SJCRH30 (cell line): Measurements from ENCODE around the gene TRIM68. TPM values are rescaled to one million over a fixed set of nuclear protein-coding genes. Genes with fewer than 3 reads are reported as not detected.

Experiments
- DNase-seq, 2 experiments: peaks; one replicate each; pipeline ENCODE4 v3.0.0-alpha.2; 2015 to 2020
- H3K27ac ChIP-seq: fragments of 250-450 bp; sonication (Bioruptor Pico); 2 replicates; pipeline ENCODE4 v1.5.1; 2020; ENCODE audit warnings: mild to moderate bottlenecking, moderate library complexity
- H3K27me3 ChIP-seq: fragments of 250-450 bp; sonication (Bioruptor Pico); 2 replicates; pipeline ENCODE4 v1.5.1; 2020; ENCODE audit warnings: mild to moderate bottlenecking, moderate library complexity
- H3K36me3 ChIP-seq: fragments of 250-450 bp; sonication (Bioruptor Pico); 2 replicates; pipeline ENCODE4 v1.5.1; 2020; ENCODE audit warnings: mild to moderate bottlenecking, moderate library complexity
- H3K4me1 ChIP-seq: fragments of 250-450 bp; sonication (Bioruptor Pico); 2 replicates; pipeline ENCODE4 v1.5.1; 2020; ENCODE audit warnings: mild to moderate bottlenecking, moderate library complexity
- H3K4me3 ChIP-seq: fragments of 250-450 bp; sonication (Bioruptor Pico); 2 replicates; pipeline ENCODE4 v1.5.1; 2020; ENCODE audit warnings: mild to moderate bottlenecking, moderate library complexity
- H3K9me3 ChIP-seq: fragments of 250-450 bp; sonication (Bioruptor Pico); replicated peaks from 2 replicates; pipeline ENCODE4 v1.5.1; 2020; ENCODE audit warnings: mild to moderate bottlenecking, moderate library complexity
- total RNA-seq: library from RNA; depleted of rRNA; stranded (reverse); fragments of >200 nt; shearing (Covaris generic); gene quantifications from 2 replicates; pipeline ENCODE4 v1.2.3, GENCODE V29; 2014

TRIM68 gene
- total RNA-seq, 1 experiment from 2014 or later: 9.3 TPM

GRCh38 chr11:4626207-4627099, 18.4 kb upstream of the TRIM68 start:
- Histone ChIP-seq H3K9me3 (no peaks in the 10 kb centered on the region), H3K27me3 (no peaks in the 10 kb centered on the region), H3K4me3 (no peak overlapping the region), H3K36me3 (no peaks in the 10 kb centered on the region), H3K4me1 (no peaks in the 10 kb centered on the region), H3K27ac (no peak overlapping the region)
- peak; percentile 70 to 88 for DNase-seq

- no peak overlapping the region for H3K27ac ChIP-seq
- H3K36me3 ChIP-seq: no peaks in the 10 kb centered on the region
- H3K4me1 ChIP-seq: no peaks in the 10 kb centered on the region
- H3K27me3 ChIP-seq: no peaks in the 10 kb centered on the region
- H3K9me3 ChIP-seq: no peaks in the 10 kb centered on the region
- no peak for DNase-seq
- no peak overlapping the region for H3K4me3 ChIP-seq
Measured at GRCh38 chr11:4619514-4619913, 11.5 kb upstream of the TRIM68 start.

- H3K9me3 ChIP-seq: no peaks in the 10 kb centered on the region
Measured at GRCh38 chr11:4615856-4616444, 7.9 kb upstream of the TRIM68 start.

GRCh38 chr11:4611986-4612385, 4.0 kb upstream of the TRIM68 start:
- no peak for DNase-seq
- H3K27me3 ChIP-seq: no peaks in the 10 kb centered on the region; the same call in 1 of the 2 replicates
- no peaks in the 10 kb centered on the region for H3K9me3 ChIP-seq
- no peaks in the 10 kb centered on the region for H3K4me1 ChIP-seq
- no peak overlapping the region for H3K27ac ChIP-seq
- H3K4me3 ChIP-seq: no peak overlapping the region
- no peaks in the 10 kb centered on the region for H3K36me3 ChIP-seq

More at GRCh38 chr11:4615856-4616444, 7.9 kb upstream of the TRIM68 start:
- H3K27ac ChIP-seq: no peak overlapping the region
- DNase-seq: no peak
- H3K36me3 ChIP-seq: no peaks in the 10 kb centered on the region
- no peak overlapping the region for H3K4me3 ChIP-seq
- no peaks in the 10 kb centered on the region for H3K4me1 ChIP-seq
- H3K27me3 ChIP-seq: no peaks in the 10 kb centered on the region; the same call in 1 of the 2 replicates

DNA sequence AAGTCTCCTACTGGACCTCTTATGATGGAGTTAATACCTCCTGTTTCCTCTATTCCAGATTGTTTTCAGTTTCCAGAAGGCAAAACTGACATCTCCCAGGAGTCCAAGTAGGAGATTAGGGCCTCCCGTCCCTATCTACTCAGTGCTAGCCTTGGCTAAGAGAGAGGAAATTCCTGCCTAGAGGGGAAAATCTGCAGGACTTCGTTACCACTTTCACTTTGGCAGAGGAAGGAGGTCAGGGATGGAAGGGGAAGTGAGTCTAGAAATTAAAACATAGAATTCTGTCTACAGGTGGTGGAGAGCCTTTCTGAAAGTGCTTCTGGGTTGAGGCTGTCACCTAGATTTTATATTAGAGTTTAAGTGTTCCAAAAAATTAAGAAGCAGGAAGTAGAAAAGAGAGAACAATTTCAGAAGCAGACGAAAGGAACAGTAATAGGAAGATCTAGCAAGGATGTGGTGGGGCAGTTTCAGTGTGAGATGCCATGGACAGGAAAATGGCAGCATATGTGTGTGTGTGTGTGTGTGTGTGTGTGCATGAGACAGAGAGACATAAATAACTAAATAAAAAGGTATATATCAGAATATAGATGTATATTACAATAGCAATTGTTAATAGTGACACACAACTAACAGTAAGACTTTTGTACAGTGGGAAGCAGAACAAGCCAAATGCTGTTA, 2.4 kb upstream of the TRIM68 start:
- Histone ChIP-seq H3K27ac (no peak overlapping the region), H3K4me1 (no peaks in the 10 kb centered on the region), H3K4me3 (no peak overlapping the region), H3K27me3 (no peaks in the 10 kb centered on the region; the same call in 1 of the 2 replicates), H3K36me3 (no peaks in the 10 kb centered on the region), H3K9me3 (no peaks in the 10 kb centered on the region)
- DNase-seq: peak in 1 of 2 experiments; percentile 7

DNA sequence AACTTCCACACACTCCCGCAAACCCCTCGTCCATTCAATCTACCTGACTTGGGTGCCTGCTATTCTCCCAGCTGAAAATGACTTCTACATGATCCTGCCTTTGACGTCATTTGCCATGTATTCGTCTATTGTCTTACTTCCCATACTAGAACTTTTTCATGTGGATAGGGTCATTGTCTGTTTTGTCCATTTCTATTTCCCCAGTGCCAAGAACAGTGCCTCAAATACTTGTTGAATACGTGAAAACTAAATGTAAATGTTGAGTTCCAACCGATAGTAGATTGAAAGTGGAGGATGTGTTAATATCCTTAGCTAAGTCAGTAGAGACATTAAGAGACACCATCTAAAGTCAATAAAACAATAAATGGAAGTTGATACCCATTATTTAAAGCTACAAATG, 935 bp downstream of the TRIM68 start:
- Histone ChIP-seq H3K4me1 (no peaks in the 10 kb centered on the region), H3K27ac (no peak overlapping the region), H3K4me3 (peak overlapping the region; percentile 62), H3K36me3 (no peaks in the 10 kb centered on the region), H3K27me3 (no peaks in the 10 kb centered on the region), H3K9me3 (no peaks in the 10 kb centered on the region)
- peak in 1 of 2 experiments; percentile 25 for DNase-seq

DNA sequence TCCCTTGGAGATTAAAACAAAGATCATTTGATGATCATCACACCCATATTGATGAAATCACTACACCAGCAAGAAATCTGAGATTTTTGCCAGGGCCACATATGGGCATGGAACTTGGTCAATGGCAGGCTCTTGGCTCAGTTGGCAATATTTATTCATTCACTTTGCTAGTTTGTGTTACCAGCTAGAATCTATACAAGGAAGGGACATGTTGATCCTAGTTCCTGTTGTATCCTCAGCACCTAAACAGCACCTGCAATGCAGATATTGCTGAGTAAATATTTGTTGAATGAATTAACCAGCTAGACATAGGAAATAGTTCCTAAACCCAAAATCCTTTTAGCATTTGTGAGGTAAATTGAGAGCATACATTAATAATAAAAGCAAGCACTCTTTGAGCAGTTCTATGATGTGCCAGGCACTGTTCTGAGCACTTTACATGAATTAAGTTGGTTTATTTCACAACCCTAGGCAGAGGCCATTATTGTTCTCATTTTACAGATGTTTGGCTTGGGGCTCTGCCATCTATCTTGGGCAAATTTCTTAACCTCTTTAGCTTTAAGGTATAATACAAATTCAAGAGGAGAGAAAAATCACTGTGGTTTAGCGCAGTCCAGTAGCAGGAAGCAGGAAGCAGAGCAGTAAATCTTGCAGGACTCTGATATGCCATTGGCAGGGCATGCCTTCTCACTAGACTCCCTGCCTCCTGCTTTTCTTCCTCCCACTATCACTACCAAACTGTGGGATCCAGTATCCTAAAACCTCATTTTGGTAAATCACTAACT, 1.6 kb downstream of the TRIM68 start:
- DNase-seq: no peak
- Histone ChIP-seq H3K27ac (no peak overlapping the region), H3K27me3 (no peaks in the 10 kb centered on the region), H3K4me1 (no peaks in the 10 kb centered on the region), H3K4me3 (peak overlapping the region; percentile 62), H3K36me3 (no peaks in the 10 kb centered on the region), H3K9me3 (no peaks in the 10 kb centered on the region)

DNA sequence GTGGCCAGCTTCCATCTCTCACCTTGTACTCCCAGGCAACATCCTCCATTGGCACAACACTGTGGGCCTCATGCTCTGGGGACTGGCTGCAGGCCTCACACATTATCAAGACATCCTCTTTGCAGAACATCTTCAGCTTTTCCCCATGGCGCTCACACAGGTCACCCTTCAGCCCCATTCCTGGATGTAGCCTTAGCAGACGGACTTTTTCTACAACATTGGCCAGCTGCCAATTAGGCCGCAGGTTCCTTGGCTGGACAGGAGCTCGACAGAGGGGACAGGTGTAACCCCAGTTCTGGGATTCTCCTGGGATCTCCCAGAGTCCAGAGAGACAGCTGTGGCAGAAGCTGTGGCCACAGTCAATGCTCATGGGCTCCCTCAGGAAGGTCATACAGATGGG, 3.0 kb downstream of the TRIM68 start:
- no peak overlapping the region for H3K4me3 ChIP-seq
- peak in 1 of 2 experiments; percentile 9 for DNase-seq
- H3K27me3 ChIP-seq: no peaks in the 10 kb centered on the region
- no peaks in the 10 kb centered on the region for H3K4me1 ChIP-seq
- no peaks in the 10 kb centered on the region for H3K36me3 ChIP-seq
- no peaks in the 10 kb centered on the region for H3K9me3 ChIP-seq
- no peak overlapping the region for H3K27ac ChIP-seq

GRCh38 chr11:4593739-4594138, 14.3 kb downstream of the TRIM68 start, which contains the start of gene OR52I1:
TSS of gene OR52I1 (plus strand) at chr11:4594039. CDS start at chr11:4594039, 0 bp downstream.
- no peak within 1 kb of the TSS for H3K4me3 ChIP-seq
- H3K27me3 ChIP-seq: no peaks in the 10 kb centered on the region
- no peak for DNase-seq
- no peaks in the 10 kb centered on the region; the same call in 1 of the 2 replicates for H3K36me3 ChIP-seq
- H3K27ac ChIP-seq: no peak within 1 kb of the TSS
- H3K4me1 ChIP-seq: no peaks in the 10 kb centered on the region
- H3K9me3 ChIP-seq: no peaks in the 10 kb centered on the region

DNA sequence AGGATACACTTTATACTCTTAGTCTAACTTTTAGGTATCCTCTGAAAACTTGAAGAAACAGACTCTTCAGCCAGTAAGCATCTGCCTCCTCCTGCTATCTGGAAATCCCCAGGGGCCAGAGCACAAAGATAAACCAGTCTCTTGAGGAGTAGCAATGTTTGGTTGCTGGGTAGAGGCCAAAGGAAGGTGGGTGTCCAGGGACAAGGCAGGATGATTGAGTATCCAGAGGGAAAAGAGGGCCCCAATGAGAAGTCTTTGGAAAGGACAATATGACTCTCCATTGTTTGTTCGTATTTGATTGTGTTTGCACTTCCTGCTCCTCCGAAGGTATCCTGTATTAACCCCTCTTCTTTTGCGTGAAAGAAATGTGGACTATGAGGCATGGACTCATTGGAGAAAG, 19.0 kb downstream of the TRIM68 start:
- no peak overlapping the region for H3K4me3 ChIP-seq
- H3K27me3 ChIP-seq: no peaks in the 10 kb centered on the region
- H3K4me1 ChIP-seq: no peaks in the 10 kb centered on the region
- no peaks in the 10 kb centered on the region for H3K36me3 ChIP-seq
- no peak overlapping the region for H3K27ac ChIP-seq
- no peaks in the 10 kb centered on the region for H3K9me3 ChIP-seq
- no peak for DNase-seq

DNA sequence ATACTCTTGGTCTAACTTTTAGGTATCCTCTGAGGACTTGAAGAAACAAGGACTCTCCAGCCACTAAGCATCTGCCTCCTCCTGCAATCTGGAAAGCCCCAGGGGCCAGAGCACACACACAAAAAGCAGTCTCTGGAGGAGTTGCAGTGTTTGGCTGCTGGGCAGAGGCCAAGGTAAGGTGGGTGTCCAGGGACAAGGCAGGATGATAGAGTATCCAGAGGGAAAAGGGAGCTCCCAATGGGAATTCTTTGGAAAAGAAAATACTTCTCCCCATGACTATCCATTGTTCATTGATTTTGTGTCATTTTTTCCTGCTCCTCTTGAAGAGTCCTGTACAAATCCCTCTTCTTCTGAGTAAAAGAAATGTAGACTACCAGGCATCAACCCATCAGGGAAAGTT, 26.6 kb downstream of the TRIM68 start, which contains the start of gene OR52I2:
OR52I2 (plus strand) TSS at position 301 of the 400 bp plus-strand sequence.
- H3K27me3 ChIP-seq: 0 out of 2 replicates have a peak, but pooled peaks cover 5% of the 10 kb centered on the region
- no peak within 1 kb of the TSS for H3K27ac ChIP-seq

GRCh38 chr11:4580124-4580523, 27.9 kb downstream of the TRIM68 start:
- H3K27me3 ChIP-seq: 0 out of 2 replicates have a peak, but pooled peaks cover 5% of the 10 kb centered on the region
- H3K9me3 ChIP-seq: no peaks in the 10 kb centered on the region
- DNase-seq: no peak
- no peak overlapping the region for H3K27ac ChIP-seq
- no peaks in the 10 kb centered on the region for H3K36me3 ChIP-seq
- H3K4me3 ChIP-seq: no peak overlapping the region
- no peaks in the 10 kb centered on the region for H3K4me1 ChIP-seq

More for the DNA sequence above, 26.6 kb downstream of the TRIM68 start, which contains the start of gene OR52I2:
- Histone ChIP-seq H3K4me1 (no peaks in the 10 kb centered on the region), H3K36me3 (no peaks in the 10 kb centered on the region), H3K9me3 (no peaks in the 10 kb centered on the region), H3K4me3 (no peak within 1 kb of the TSS)
- no peak for DNase-seq

DNA sequence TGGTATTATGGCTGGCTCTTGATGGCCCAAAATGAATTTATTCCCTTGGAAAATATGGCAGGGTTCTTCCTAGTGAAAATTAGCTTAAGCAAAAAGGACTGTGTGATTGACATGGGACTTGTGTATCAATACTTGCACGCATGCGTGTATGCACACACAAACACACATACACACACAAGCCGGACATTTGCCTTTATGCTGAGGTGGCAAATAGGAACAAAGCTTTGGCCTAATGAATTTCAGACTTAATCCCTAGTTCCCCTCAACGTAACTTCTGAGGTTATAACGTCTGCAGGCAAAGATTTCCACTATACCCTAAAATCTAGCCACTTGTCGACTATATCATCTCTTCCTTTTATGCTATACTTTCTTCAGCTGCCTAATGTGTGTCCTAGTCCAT, 29.4 kb downstream of the TRIM68 start:
- H3K4me3 ChIP-seq: no peak overlapping the region
- H3K9me3 ChIP-seq: no peaks in the 10 kb centered on the region
- H3K36me3 ChIP-seq: no peaks in the 10 kb centered on the region
- no peak for DNase-seq
- H3K27me3 ChIP-seq: 0 out of 2 replicates have a peak, but pooled peaks cover 5% of the 10 kb centered on the region
- no peaks in the 10 kb centered on the region for H3K4me1 ChIP-seq
- no peak overlapping the region for H3K27ac ChIP-seq

DNA sequence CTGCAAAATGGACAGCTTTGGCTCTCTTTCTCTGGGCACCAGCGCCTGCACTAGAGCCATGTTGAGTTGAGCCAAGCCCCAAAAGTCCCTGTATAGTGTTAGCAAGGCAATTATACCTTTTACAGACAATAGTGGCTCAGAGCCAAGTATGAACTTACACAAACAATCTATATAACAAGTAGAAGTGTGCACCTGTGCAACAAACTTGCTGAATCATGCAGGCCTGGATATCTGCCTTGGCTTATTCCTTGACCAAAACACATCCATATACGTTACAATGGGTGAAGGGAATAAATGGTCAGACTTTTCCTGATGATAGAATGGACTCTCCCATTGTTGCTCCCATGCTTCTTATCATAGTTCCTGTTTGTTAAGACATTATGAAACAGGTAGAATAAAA, 30.3 kb downstream of the TRIM68 start:
- no peak overlapping the region for H3K4me3 ChIP-seq
- H3K27ac ChIP-seq: no peak overlapping the region
- DNase-seq: no peak
- H3K27me3 ChIP-seq: 0 out of 2 replicates have a peak, but pooled peaks cover 5% of the 10 kb centered on the region
- H3K4me1 ChIP-seq: no peaks in the 10 kb centered on the region
- H3K36me3 ChIP-seq: no peaks in the 10 kb centered on the region
- H3K9me3 ChIP-seq: no peaks in the 10 kb centered on the region
